Measurements from ENCODE around the gene OLA1. TPM values are rescaled to one million over a fixed set of nuclear protein-coding genes. Genes with fewer than 3 reads are reported as not detected.
A peak's percentile ranks its signal among the peaks of the same experiment; 100 is the strongest.

OLA1 gene
- total and polyA plus RNA-seq, 2 of the 4 experiments (the other 2 are of a cell fraction), result 54.7 to 71.2 TPM

DNA sequence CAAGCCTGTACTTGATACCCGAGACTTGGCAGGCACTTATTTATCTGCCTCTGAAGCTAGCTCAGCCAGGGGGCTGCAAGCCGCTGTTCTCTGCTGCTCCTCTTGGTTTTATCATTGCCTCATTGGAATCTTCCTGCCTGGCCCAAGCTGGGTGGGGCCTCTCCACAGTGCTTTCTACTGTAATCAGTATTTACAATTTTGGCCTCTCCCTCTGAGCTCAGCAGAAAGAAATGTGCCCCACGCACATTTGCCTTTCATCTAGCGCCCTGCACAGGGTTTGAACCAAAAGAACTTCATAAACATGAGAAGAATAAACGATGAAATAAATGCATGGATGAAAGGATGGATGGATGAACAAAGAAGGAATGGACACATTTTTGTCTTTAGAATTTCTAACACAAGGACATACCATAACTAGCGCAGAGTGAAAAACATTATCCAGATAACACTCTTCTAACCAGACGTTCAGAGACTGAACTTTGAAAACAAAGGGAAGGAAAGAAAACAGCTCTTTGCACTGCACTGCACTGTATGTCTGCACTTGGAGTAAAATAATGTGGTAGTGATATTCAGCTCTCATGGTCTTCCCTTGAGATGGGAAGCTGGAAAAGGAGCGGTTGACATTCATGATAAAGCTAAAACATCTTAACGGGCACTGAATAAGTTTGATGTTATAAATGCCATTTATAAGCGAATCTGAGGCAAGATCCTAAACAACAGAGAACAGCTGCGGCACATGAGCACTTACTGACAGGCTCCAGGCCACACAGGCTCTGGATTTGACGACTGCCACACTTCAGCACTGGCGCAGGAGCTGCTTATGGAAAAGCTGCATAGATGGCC, 196.4 kb downstream of the OLA1 start (continued):
- TF ChIP-seq SMC3 (IDR thresholded peaks at IDR 0.05; ENCODE audit: low read depth, low read length), result no peak
- peak; percentile 25; the same call in 1 of the 2 replicates for TF ChIP-seq RAD21 (IDR thresholded peaks at IDR 0.05; ENCODE audit: low read length)
- TF ChIP-seq MAFK (IDR thresholded peaks at IDR 0.05; ENCODE audit: low read depth, low read length), result no peak

DNA sequence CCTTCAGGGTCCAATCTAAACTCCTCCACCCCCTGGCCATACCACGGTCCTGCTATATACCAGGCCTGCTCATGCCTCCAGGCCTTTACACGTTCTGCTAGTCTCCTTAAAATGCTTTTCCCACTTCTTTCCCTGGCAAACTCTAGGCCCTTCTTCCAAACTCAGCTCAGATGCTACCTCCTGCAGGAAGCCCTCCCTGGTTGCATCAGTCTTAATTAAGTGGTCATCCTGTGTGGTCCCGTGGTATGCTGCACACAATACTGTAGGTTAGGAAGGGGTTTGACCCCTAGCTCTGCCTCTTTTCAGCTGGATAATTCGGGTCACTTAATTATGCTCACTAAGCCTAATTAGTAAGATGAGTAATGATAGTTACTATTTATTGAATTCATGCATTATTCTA, 197.3 kb downstream of the OLA1 start:
- Histone ChIP-seq H2BK5ac (ENCODE audit: low read depth, low read length, poor library complexity, severe bottlenecking) (no peak overlapping the region), H2AK5ac (ENCODE audit: low read depth, low read length) (peak overlapping the region; percentile 70; the same call in 1 of the 2 replicates), H3K56ac (ENCODE audit: extremely low read depth, insufficient read depth, low read length) (no peak overlapping the region), H2AFZ (replicated peaks; ENCODE audit: low read length, poor library complexity) (peak overlapping the region; percentile 46), H3K79me1 (ENCODE audit: low read depth in 1 of 2, low read length in 2 of 2) (no peaks in the 10 kb centered on the region), H2BK120ac (ENCODE audit: low read depth, low read length) (peak overlapping the region; percentile 76), H4K5ac (ENCODE audit: low read depth, low read length) (peak overlapping the region; percentile 49), H4K91ac (ENCODE audit: insufficient read depth, low read depth, low read length) (peak overlapping the region; percentile 73), H3K9me3 (ENCODE audit: control insufficient read depth, insufficient read depth, low read length) (no peaks in the 10 kb centered on the region), H3K27me3 (ENCODE audit: control insufficient read depth, insufficient read depth, low read length) (no peaks in the 10 kb centered on the region), H3K9ac (ENCODE audit: low read depth, low read length) (no peak overlapping the region), H3K4me1 (ENCODE audit: control insufficient read depth, insufficient read depth, low read length) (peaks cover 18% of the 10 kb centered on the region), H3K4ac (ENCODE audit: low read depth, low read length) (peak overlapping the region; percentile 81), H3K14ac (replicated peaks; ENCODE audit: low read depth, low read length) (peak overlapping the region; percentile 76; the same call in 1 of the 2 replicates), H3K23ac (ENCODE audit: low read depth, low read length) (no peak overlapping the region), H3K9me1 (ENCODE audit: insufficient read depth, low read length) (peaks cover 7% of the 10 kb centered on the region; the same call in 1 of the 2 replicates), H3K4me2 (ENCODE audit: low read depth, low read length) (no peak overlapping the region), H3K4me3 (ENCODE audit: insufficient read depth, low read depth, low read length) (no peak overlapping the region), H2AK9ac (replicated peaks; ENCODE audit: low read depth, low read length, poor library complexity) (peak overlapping the region; percentile 60), H4K8ac (ENCODE audit: low read depth in 2 of 2, low read length in 2 of 2) (peak overlapping the region; percentile 28 to 77; a peak in 3 of 4 replicates), H3K18ac (ENCODE audit: low read depth, low read length) (peak overlapping the region; percentile 54), H4K20me1 (ENCODE audit: insufficient read depth, low read length) (no peaks in the 10 kb centered on the region), H2BK15ac (ENCODE audit: low read depth, low read length) (peak overlapping the region; percentile 46; the same call in 1 of the 3 replicates), H2BK20ac (ENCODE audit: low read depth, low read length) (peak overlapping the region; percentile 54), H3K36me3 (ENCODE audit: control insufficient read depth, insufficient read depth, low read length) (no peaks in the 10 kb centered on the region), H3K27ac (ENCODE audit: insufficient read depth, low read length) (0 out of 2 replicates have a peak overlapping the region, but pooled peaks have one; percentile 0)
- no TSS peak for BruUV-seq (replicated peaks)
- intact Hi-C loops (cut with micrococcal nuclease), result loop anchor here (5.0 to 10.0 kb wide), 4 partner anchors 194 to 476 kb away; partner anchors contain the start of gene OLA1
- in situ Hi-C loops (cut with MboI; ENCODE audit: low sequenced_read_pairs), result loop anchor here (25.0 kb wide), 1 partner anchor 639 kb away; no protein-coding TSS in a partner anchor
- WGBS, 2 experiments (ENCODE audit: extremely low coverage in 2 of 2, insufficient read length in 1 of 2), result 86% methylated on average over 2 of the region's 4 CpGs; no CpG with 5 or more reads in 1 of the 2 experiments
- ChIA-PET POLR2A (ENCODE audit: unreplicated experiment) (no interaction called here), CTCF (interaction anchor here (0.6 to 1.4 kb wide), 5 partner anchors 8 to 93 kb away, joined by 3 to 4 read pairs (median 3); no protein-coding TSS in a partner anchor)
- DNase-seq (no peak), ATAC-seq (ENCODE audit: low read depth) (no peak)
- dilution Hi-C loops (cut with HindIII; ENCODE audit: low sequenced_read_pairs, unreplicated experiment), result no loop called here
- TF ChIP-seq USF2 (IDR thresholded peaks at IDR 0.05; ENCODE audit: low read depth, low read length), result no peak
- TF ChIP-seq BHLHE40 (IDR thresholded peaks at IDR 0.05; ENCODE audit: low read depth, low read length), result no peak
- TF ChIP-seq MAFK (IDR thresholded peaks at IDR 0.05; ENCODE audit: low read depth, low read length), result no peak
- TF ChIP-seq, protein P1, sequence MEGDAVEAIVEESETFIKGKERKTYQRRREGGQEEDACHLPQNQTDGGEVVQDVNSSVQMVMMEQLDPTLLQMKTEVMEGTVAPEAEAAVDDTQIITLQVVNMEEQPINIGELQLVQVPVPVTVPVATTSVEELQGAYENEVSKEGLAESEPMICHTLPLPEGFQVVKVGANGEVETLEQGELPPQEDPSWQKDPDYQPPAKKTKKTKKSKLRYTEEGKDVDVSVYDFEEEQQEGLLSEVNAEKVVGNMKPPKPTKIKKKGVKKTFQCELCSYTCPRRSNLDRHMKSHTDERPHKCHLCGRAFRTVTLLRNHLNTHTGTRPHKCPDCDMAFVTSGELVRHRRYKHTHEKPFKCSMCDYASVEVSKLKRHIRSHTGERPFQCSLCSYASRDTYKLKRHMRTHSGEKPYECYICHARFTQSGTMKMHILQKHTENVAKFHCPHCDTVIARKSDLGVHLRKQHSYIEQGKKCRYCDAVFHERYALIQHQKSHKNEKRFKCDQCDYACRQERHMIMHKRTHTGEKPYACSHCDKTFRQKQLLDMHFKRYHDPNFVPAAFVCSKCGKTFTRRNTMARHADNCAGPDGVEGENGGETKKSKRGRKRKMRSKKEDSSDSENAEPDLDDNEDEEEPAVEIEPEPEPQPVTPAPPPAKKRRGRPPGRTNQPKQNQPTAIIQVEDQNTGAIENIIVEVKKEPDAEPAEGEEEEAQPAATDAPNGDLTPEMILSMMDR (conservative IDR thresholded peaks at IDR 0.05; ENCODE audit: low read depth, low read length), result no peak
- TF ChIP-seq SMC3 (IDR thresholded peaks at IDR 0.05; ENCODE audit: low read depth, low read length), result no peak
- no peak for TF ChIP-seq RAD21 (IDR thresholded peaks at IDR 0.05; ENCODE audit: low read length)
- TF ChIP-seq NFE2L2 (IDR thresholded peaks at IDR 0.05; ENCODE audit: low read depth, low read length), result no peak
- TF ChIP-seq FOS (IDR thresholded peaks at IDR 0.05; ENCODE audit: low read depth, low read length), result no peak
- TF ChIP-seq POLR2A (IDR thresholded peaks at IDR 0.05; ENCODE audit: low read depth, low read length), result no peak
- no peak for TF ChIP-seq RFX5 (IDR thresholded peaks at IDR 0.05; ENCODE audit: low read depth, low read length)
- TF ChIP-seq MXI1 (IDR thresholded peaks at IDR 0.05; ENCODE audit: borderline replicate concordance, low read depth, low read length), result no peak
- no peak for TF ChIP-seq CHD1 (IDR thresholded peaks at IDR 0.05; ENCODE audit: low read depth, low read length)
- TF ChIP-seq MAZ (IDR thresholded peaks at IDR 0.05; ENCODE audit: borderline replicate concordance, low read depth, low read length), result no peak

Data from IMR-90 (cell line).